KMS-11 (cell line): ENCODE results near the gene ADAMTSL5.
"Not testable (repeated sequence)": the region's sequence is repeated elsewhere in the genome, so short reads cannot be mapped to it uniquely, and the experiment has no call there.

Experiments used
- H2AFZ ChIP-seq: fragments of 200-600 bp; sonication (generic); 2 replicates; pipeline ENCODE4 v1.6.1; 2016; ENCODE audit warnings: antibody characterized with exemption, mixed run types, low read depth
- H3K27ac ChIP-seq: fragments of 200-600 bp; sonication (generic); 2 replicates; pipeline ENCODE4 v1.6.1; 2016; ENCODE audit warnings: mild to moderate bottlenecking, mixed run types
- H3K27me3 ChIP-seq: fragments of 200-600 bp; sonication (generic); 2 replicates; pipeline ENCODE4 v1.6.1; 2017; ENCODE audit warnings: mild to moderate bottlenecking, low read depth, mixed run types, moderate library complexity; ENCODE audit not compliant: insufficient read depth
- H3K36me3 ChIP-seq: fragments of 200-600 bp; sonication (generic); 2 replicates; pipeline ENCODE4 v1.6.1; 2017; ENCODE audit warnings: mild to moderate bottlenecking, mixed run types; ENCODE audit not compliant: insufficient read depth
- H3K4me1 ChIP-seq: fragments of 200-600 bp; sonication (generic); 2 replicates; pipeline ENCODE4 v1.6.1; 2016; ENCODE audit warnings: mild to moderate bottlenecking, low read depth, mixed run types; ENCODE audit not compliant: poor library complexity, severe bottlenecking
- H3K4me2 ChIP-seq: fragments of 200-600 bp; sonication (generic); 2 replicates; pipeline ENCODE4 v1.7.0; 2016; ENCODE audit warnings: mild to moderate bottlenecking, mixed run types
- H3K4me3 ChIP-seq: fragments of 200-600 bp; sonication (generic); IDR thresholded peaks from 2 replicates; pipeline ENCODE4 v1.6.1; 2017; ENCODE audit warnings: low read depth, low read length, mixed read lengths; ENCODE audit not compliant: insufficient read depth
- H3K79me2 ChIP-seq: fragments of 200-600 bp; sonication (generic); 2 replicates; pipeline ENCODE4 v1.6.1; 2016; ENCODE audit warnings: low read depth, mixed run types; ENCODE audit not compliant: insufficient read depth
- H3K9ac ChIP-seq: fragments of 200-600 bp; sonication (generic); 2 replicates; pipeline ENCODE4 v1.6.1; 2016; ENCODE audit warnings: mild to moderate bottlenecking, mixed run types
- H4K20me1 ChIP-seq: fragments of 200-600 bp; sonication (generic); 2 replicates; pipeline ENCODE4 v1.6.1; 2016; ENCODE audit warnings: mild to moderate bottlenecking, mixed run types; ENCODE audit not compliant: insufficient read depth
- TF ChIP-seq, protein P1 (sequence below): fragments of 200-600 bp; sonication (generic); conservative IDR thresholded peaks from 2 replicates; pipeline ENCODE4 v1.6.1; 2017; ENCODE audit warnings: low read depth, mild to moderate bottlenecking, antibody characterized with exemption, low read length, moderate library complexity, mixed read lengths

ADAMTSL5 gene

DNA sequence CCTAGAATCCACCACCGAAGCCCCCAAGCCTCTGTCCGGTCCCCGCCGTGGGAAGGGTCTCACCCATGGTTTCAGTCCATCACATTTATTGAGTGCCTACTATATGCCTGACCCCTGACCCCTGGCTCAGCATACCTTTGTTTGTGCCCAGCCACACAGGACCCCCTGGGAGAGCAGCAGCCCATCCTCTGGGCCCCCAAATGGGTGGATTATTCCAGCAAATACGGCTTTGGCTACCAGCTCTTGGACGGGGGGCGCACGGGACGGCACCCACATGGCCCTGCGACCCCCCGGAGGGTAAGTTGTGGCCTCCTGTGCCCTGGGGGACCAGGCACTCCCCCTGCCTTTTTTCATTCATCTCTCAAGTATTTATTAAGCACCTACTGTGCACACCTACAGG, 18.8 kb upstream of the ADAMTSL5 start:
- Histone ChIP-seq H3K27ac (no peak overlapping the region), H3K27me3 (peaks cover 64% of the 10 kb centered on the region), H4K20me1 (no peaks in the 10 kb centered on the region)

DNA sequence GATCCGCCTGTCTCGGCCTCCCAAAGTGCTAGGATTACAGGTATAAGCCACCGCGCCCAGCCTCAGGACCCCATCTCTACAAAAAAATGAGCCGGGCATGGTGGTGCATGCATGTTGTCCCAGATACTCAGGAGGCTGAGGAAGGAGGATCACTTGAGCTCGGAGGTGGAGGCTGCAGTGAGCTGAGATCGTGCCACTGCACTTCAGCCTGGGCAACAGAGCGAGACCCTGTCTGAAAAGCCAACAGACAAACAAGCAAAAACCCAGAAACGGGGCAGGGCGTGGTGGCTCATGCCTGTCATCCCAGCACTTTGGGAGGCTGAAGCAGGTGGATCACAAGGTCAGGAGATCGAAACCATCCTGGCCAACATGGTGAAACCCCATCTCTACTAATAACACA, 18.0 kb upstream of the ADAMTSL5 start:
- H3K27me3 ChIP-seq, result peaks cover 64% of the 10 kb centered on the region
- H3K36me3 ChIP-seq, H3K27ac ChIP-seq, H4K20me1 ChIP-seq, H3K9ac ChIP-seq, H3K4me2 ChIP-seq, H3K79me2 ChIP-seq, H2AFZ ChIP-seq, H3K4me1 ChIP-seq, H3K4me3 ChIP-seq: not testable (repeated sequence)

More for the DNA sequence above, 18.8 kb upstream of the ADAMTSL5 start:
- Histone ChIP-seq H3K36me3 (no peaks in the 10 kb centered on the region), H3K9ac (no peak overlapping the region), H3K4me3 (no peak overlapping the region), H3K4me2 (no peak overlapping the region), H2AFZ (no peak overlapping the region), H3K4me1 (no peaks in the 10 kb centered on the region), H3K79me2 (no peaks in the 10 kb centered on the region)
- TF ChIP-seq, protein P1, sequence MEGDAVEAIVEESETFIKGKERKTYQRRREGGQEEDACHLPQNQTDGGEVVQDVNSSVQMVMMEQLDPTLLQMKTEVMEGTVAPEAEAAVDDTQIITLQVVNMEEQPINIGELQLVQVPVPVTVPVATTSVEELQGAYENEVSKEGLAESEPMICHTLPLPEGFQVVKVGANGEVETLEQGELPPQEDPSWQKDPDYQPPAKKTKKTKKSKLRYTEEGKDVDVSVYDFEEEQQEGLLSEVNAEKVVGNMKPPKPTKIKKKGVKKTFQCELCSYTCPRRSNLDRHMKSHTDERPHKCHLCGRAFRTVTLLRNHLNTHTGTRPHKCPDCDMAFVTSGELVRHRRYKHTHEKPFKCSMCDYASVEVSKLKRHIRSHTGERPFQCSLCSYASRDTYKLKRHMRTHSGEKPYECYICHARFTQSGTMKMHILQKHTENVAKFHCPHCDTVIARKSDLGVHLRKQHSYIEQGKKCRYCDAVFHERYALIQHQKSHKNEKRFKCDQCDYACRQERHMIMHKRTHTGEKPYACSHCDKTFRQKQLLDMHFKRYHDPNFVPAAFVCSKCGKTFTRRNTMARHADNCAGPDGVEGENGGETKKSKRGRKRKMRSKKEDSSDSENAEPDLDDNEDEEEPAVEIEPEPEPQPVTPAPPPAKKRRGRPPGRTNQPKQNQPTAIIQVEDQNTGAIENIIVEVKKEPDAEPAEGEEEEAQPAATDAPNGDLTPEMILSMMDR, result no peak

DNA sequence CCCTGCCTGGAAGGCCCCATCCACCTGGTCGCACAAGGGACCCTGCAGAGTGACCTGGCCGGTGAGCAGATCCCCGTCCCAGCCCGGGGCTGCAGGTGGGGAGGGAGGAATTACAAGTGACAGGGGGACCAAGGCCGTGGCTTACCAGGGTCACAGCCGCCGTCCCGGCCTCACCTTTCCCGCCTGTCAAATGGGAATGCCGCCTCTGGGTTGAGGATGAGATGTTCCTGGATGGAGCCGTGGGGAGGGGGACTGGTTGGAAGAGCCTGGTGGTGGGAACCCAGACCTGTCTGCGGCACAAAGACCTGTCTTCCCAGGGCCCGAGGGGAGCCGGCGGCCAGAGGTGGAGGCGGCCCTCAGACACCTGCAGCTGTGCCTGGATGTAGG, 16.6 kb upstream of the ADAMTSL5 start:
- Histone ChIP-seq H2AFZ (no peak overlapping the region), H3K27ac (no peak overlapping the region), H3K79me2 (no peaks in the 10 kb centered on the region), H3K36me3 (no peaks in the 10 kb centered on the region), H3K4me2 (no peak overlapping the region), H3K9ac (no peak overlapping the region), H3K4me3 (no peak overlapping the region), H4K20me1 (no peaks in the 10 kb centered on the region), H3K4me1 (no peaks in the 10 kb centered on the region), H3K27me3 (peaks cover 59% of the 10 kb centered on the region)
- TF ChIP-seq, protein P1, result no peak

GRCh38 chr19:1528596-1529429, 16.0 kb upstream of the ADAMTSL5 start:
- Histone ChIP-seq H3K4me1 (no peaks in the 10 kb centered on the region), H4K20me1 (no peaks in the 10 kb centered on the region), H3K4me3 (no peak overlapping the region), H3K4me2 (no peak overlapping the region), H3K27me3 (peaks cover 58% of the 10 kb centered on the region), H2AFZ (no peak overlapping the region), H3K79me2 (no peaks in the 10 kb centered on the region), H3K27ac (no peak overlapping the region), H3K36me3 (no peaks in the 10 kb centered on the region), H3K9ac (no peak overlapping the region)
- TF ChIP-seq, protein P1, result no peak

- no peaks in the 10 kb centered on the region for H3K79me2 ChIP-seq
- H3K4me3 ChIP-seq, result no peak overlapping the region
- H4K20me1 ChIP-seq, result no peaks in the 10 kb centered on the region
- no peak overlapping the region for H3K4me2 ChIP-seq
- H3K4me1 ChIP-seq, result no peaks in the 10 kb centered on the region
- TF ChIP-seq, protein P1, result no peak
- H3K9ac ChIP-seq, result no peak overlapping the region
- no peaks in the 10 kb centered on the region for H3K36me3 ChIP-seq
- peaks cover 56% of the 10 kb centered on the region for H3K27me3 ChIP-seq
- no peak overlapping the region for H3K27ac ChIP-seq
- H2AFZ ChIP-seq, result no peak overlapping the region
Measured at GRCh38 chr19:1527650-1528309, 15.0 kb upstream of the ADAMTSL5 start.
